Fibroblast of pulmonary artery (primary cell): ENCODE data around the gene NKPD1.
A peak's percentile ranks its signal among the peaks of the same experiment; 100 is the strongest.

Experiments
- DNase-seq: peaks from one replicate; pipeline ENCODE4 v3.0.0-alpha.2; 2010; ENCODE audit warnings: low read depth
- H3K4me3 ChIP-seq: replicated peaks from 2 replicates; pipeline ENCODE4 v1.5.1; 2011; ENCODE audit warnings: low read depth, mild to moderate bottlenecking, control low read depth, low read length, moderate library complexity
- TF ChIP-seq, protein P1 (sequence below): IDR thresholded peaks from 2 replicates; pipeline ENCODE4 v1.5.1; 2011; ENCODE audit warnings: mild to moderate bottlenecking, control low read depth, low read length, inconsistent platforms; ENCODE audit errors: missing control alignments

Gene NKPD1, protein sequence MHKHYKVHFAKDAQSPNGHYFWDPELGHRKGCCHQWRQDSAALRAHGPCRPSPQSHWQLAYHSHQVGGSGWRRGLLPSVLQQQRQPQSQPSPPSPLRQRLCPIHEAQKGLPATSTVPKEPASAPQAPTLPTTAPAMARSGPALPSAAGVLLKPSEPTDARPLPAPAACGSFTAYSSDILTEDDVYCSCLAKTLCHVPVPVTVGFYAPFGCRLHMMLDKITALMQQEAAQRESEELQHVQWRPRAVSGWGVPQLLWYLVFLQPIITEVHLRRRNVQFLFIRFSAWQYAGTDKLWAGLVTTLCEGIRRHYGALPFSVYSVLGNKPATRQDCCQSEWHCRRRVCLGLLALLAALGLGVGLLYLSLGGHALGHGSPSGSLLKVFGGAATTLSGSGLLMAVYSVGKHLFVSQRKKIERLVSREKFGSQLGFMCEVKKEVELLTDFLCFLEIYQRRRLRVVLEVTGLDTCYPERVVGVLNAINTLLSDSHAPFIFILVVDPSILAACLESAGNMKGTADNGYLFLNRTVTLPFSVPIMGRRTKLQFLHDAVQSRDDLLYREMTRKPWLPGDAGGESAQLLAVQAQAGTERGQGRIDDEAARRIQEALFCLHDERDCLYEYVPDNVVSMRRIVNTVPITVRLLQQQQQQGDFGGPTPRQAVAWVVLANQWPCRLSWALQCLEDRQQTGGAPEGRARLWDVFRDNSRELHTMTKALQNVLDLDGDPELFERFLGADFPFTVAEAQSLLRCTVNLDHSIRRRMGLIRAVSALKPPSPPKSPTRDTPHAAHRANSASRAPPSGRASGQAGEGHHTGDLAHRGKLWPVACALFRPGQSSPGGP

DNA sequence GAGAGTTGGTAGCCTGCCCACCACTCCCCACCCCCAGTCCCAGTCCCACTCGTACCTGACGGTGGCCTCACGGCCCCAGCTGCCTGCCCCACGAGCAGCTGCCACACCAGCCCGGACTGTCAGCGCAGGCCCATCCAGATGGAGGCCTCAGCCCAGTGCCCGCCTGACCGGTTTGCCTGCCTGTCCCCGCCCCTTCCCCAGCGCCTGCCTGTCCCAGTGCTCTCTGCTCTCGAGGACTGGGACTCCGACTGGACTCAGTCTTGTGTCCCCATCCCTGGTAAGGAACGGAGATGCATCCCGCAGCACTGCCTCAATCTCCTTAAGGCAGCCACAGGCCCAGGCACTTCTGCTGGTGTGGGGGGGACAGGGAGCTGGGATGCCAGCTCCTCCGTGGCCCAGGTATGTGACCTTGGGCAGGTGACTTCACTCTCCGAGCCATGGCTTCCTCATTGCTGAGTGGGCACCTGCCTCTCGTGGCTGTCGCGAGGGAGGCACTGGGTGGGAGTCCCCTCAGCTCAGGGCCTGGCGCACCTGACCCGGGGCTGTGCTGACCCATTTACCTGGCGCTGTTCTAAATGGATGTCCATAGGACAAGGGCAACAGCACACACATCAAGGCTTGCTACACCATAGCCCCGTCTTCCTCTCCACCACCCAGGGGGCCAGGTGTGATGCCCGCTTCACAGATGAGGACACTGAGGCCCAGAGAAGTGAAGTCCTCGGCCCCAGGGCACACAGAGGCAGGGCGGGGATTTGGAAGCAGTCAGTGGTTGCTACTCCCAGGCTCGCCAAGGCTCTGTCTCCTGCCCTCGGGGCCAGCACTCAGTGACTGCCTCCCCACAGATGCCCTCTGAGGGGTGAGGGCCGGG lies at the start of gene NKPD1:
Gene NKPD1 (minus strand): TSS at position 113 of the 868 bp plus-strand sequence. CDS start 832 bp downstream, outside the sequence.
- TF ChIP-seq, protein P1, sequence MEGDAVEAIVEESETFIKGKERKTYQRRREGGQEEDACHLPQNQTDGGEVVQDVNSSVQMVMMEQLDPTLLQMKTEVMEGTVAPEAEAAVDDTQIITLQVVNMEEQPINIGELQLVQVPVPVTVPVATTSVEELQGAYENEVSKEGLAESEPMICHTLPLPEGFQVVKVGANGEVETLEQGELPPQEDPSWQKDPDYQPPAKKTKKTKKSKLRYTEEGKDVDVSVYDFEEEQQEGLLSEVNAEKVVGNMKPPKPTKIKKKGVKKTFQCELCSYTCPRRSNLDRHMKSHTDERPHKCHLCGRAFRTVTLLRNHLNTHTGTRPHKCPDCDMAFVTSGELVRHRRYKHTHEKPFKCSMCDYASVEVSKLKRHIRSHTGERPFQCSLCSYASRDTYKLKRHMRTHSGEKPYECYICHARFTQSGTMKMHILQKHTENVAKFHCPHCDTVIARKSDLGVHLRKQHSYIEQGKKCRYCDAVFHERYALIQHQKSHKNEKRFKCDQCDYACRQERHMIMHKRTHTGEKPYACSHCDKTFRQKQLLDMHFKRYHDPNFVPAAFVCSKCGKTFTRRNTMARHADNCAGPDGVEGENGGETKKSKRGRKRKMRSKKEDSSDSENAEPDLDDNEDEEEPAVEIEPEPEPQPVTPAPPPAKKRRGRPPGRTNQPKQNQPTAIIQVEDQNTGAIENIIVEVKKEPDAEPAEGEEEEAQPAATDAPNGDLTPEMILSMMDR: no peak
- DNase-seq: no peak

DNA sequence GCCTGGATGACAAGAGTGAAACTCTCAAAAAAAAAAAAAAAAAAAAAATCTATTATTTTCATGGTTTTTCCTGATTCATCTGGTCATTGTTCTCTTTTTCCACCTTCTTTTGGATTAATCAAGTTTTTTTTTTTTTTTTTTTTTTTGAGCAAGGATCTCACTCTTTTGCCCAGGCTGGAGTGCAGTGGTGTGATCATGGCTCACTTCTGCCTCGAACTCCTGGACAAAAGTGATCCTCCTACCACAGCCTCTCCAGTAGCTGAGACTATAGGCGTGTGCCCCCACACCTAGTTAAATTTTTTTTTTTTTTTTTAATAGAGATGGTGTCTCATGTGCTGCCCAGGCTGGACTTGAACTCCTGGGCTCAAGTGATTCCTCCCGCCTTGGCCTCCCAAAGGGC lies 45.5 kb upstream of the NKPD1 start:
- no peak for DNase-seq

More for the DNA sequence above, at the start of gene NKPD1:
- no peak within 1 kb of the TSS for H3K4me3 ChIP-seq

DNA sequence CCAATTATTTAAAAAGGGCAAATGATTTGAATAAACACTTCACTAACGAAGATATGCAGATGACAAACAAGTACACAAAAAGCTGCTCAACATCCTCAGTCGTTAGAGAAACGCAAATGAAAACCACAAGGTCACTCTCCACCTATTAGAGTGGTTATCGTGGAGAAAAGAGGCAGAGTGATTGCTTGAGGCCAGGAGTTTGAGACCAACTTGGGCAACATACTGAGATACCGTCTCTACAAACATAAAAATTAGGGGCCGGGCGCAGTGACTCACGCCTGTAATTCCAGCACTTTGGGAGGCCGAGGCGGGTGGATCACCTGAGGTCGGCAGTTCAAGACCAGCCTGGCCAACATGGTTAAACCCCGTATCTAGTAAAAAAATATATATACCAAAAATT lies 45.0 kb upstream of the NKPD1 start:
- H3K4me3 ChIP-seq: no peak overlapping the region
- no peak for DNase-seq
- TF ChIP-seq, protein P1: no peak

More for the DNA sequence above, 45.5 kb upstream of the NKPD1 start:
- TF ChIP-seq, protein P1: no peak
- H3K4me3 ChIP-seq: no peak overlapping the region

DNA sequence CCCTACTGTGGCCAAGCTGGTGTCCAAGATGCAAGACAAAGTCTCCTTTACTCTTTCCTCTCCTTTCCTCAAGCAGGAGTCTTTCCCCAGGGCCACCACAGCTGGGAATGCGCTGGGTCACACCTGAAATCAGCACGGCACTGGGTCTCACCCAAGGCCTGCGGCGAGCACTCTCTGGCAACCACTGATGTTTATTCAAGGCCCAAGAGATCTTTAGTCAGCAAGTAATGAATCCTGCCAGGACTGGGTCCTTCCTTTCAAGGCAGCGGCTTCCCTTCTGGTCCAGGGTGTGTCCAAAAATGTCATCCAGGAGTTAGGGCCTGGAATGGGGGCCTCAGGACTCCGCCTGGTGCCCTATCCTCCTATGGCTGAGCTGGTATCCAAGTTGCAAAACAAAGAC lies 41.9 kb upstream of the NKPD1 start:
- DNase-seq: no peak
- TF ChIP-seq, protein P1: no peak
- no peak overlapping the region for H3K4me3 ChIP-seq

DNA sequence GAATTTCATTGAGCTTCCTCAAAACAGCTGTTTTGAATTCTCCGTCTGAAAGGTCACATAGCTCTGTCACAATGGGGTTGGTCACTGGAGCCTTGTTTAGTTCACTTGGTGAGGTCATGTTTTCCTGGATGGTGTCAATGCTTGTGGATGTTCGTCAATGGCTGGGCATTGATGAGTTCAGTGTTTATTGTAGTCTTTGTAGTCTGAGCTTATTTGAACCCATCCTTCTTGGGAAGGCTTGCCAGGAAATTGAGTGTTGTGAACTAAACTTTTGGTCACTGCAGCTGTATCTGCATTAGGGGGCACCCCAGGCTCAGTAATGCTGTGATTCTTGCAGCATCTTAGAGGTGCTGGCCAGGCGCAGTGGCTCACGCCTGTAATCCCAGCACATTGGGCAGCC lies 39.8 kb upstream of the NKPD1 start:
- peak; percentile 64 for DNase-seq
- no peak overlapping the region for H3K4me3 ChIP-seq

DNA sequence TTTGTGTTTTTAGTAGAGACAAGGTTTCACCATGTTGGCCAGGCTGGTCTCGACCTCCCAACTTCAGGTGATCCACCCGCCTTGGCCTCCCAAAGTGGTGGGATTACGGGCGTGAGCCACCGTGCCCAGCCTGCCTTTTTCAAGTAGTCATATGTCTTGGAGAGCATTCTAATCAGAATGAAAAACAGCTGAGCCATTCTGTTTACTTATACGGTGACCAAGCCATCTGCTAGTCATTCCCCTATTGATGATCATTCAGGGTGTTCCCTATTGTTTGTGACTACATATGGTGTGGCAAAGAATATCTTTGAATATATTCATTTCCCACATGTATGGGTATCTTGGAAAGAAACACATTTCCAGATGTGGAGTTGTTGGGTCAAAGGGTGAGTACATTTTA lies 35.0 kb upstream of the NKPD1 start:
- DNase-seq: no peak
- H3K4me3 ChIP-seq: no peak overlapping the region
- TF ChIP-seq, protein P1: no peak

More for the DNA sequence above, 39.8 kb upstream of the NKPD1 start:
- TF ChIP-seq, protein P1: peak; percentile 34
